Fibroblast of the aortic adventitia (primary cell): Measurements from ENCODE around the gene SIK3. TPM values are rescaled to one million over a fixed set of nuclear protein-coding genes. Genes with fewer than 3 reads are reported as not detected.

Source experiments
- DNase-seq: peaks from one replicate; pipeline ENCODE4 v3.0.0-alpha.2; 2010; ENCODE audit warnings: low read depth
- H3K4me3 ChIP-seq: 2 replicates; pipeline ENCODE4 v1.5.1; 2011; ENCODE audit warnings: low read depth, mild to moderate bottlenecking, control low read depth, low read length, moderate library complexity
- total RNA-seq: library from RNA; depleted of rRNA; stranded (reverse); fragments of >200 nt; gene quantifications from 2 replicates; pipeline ENCODE4 v1.2.3, GENCODE V29; 2012; ENCODE audit warnings: low replicate concordance
- TF ChIP-seq, protein P1 (sequence below): IDR thresholded peaks from 2 replicates; pipeline ENCODE4 v1.5.1; 2011; ENCODE audit warnings: mild to moderate bottlenecking, low read length, control low read depth, inconsistent platforms; ENCODE audit not compliant: insufficient read depth

The SIK3 gene
- total RNA-seq, 1 donor: 18.4 TPM

DNA sequence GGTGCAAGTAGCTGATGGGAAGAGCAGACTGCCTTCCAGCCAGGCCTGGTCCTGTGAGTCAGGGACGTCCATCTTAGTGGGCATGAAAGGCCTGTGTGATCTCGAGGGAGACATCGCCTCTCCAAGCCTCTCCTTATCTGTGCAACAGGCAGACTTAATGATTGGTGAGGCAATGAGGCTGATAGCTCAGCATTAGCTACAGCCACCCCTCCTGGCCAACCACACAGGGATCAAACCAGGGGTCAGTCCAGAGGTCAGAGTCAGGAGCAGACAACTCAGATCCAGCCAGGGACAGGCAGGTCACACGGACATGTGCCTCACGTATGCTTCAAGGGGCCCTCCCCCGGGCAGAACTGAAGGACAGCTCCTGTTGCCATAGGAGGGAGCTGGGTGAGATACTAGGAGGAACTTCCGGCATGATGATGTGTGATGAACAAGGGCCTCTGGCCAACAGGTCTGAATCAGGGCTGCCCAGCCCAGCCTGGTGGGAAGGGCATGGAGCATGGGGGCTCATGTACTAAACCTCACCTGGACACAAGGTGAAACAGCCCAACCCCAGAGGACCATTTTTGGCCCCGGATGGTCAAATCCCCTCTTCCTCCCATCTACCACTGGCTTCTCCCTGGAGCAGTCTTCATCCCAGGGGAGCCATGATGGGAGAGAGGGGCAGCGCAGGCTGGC is 271.3 kb downstream of the SIK3 start:
- TF ChIP-seq, protein P1, sequence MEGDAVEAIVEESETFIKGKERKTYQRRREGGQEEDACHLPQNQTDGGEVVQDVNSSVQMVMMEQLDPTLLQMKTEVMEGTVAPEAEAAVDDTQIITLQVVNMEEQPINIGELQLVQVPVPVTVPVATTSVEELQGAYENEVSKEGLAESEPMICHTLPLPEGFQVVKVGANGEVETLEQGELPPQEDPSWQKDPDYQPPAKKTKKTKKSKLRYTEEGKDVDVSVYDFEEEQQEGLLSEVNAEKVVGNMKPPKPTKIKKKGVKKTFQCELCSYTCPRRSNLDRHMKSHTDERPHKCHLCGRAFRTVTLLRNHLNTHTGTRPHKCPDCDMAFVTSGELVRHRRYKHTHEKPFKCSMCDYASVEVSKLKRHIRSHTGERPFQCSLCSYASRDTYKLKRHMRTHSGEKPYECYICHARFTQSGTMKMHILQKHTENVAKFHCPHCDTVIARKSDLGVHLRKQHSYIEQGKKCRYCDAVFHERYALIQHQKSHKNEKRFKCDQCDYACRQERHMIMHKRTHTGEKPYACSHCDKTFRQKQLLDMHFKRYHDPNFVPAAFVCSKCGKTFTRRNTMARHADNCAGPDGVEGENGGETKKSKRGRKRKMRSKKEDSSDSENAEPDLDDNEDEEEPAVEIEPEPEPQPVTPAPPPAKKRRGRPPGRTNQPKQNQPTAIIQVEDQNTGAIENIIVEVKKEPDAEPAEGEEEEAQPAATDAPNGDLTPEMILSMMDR: no peak
- DNase-seq: no peak
- H3K4me3 ChIP-seq: no peak overlapping the region

DNA sequence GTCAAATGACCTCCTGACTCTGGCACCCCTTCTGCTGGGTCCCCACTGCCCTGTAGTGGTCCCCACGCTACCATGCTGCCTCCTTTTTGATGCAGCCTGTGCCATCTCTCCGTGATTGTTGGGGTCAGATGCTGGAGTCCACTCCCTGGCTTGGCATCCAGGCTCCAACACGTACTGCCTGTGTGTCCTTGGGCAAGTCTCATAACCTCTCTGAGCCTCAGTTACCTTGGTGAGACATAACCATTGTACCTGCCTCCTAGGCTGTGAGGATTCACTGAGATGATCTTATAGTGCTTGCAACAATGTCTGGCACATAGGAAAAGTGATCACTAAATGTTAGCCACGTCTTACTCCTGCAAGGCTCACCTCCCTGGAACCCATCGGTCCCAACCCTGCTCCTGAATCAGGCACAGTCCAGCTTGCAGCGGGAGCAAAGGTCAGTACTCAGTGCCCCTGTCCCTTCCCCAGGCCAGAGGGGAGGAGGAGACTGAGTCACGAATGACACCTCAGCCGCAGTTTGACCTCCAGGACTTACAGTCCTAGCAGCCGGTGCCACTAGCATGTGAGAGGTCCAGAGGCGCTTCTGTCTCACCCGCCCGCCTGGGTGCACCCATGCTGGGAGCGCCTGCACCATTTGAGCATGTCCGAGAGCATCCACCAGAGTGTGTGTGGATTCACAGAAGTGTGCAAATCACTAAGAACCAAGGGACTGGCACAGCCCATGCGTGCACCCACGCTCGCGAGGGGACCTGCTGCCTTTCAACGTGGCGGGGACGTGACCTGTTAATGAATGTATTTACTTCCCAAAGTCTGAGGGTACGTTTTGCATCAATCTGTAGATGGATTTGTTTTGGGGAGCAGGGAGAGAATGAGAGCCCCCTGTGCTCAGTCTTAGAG is 272.1 kb downstream of the SIK3 start:
- TF ChIP-seq, protein P1: no peak
- H3K4me3 ChIP-seq: no peak overlapping the region
- DNase-seq: no peak

DNA sequence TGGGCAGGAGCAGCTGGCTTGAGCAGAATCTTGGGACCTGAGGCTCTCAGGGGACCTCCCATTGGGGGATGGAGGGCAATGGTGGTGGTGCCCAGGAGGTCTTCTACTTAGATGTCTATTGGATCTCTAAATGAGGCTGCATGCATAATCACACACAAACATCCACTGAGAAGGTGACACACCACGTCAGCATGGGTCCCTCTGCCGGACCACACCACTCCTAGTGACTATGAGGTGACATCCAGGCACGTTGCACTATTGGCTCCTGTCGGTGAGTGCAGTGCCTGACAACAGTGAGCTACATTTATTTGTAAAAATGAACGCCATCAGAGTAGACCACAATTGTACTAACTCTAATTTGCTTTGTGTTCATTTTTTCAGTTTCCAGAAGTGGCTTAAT is 272.8 kb downstream of the SIK3 start:
- DNase-seq: no peak
- H3K4me3 ChIP-seq: no peak overlapping the region
- TF ChIP-seq, protein P1: no peak

DNA sequence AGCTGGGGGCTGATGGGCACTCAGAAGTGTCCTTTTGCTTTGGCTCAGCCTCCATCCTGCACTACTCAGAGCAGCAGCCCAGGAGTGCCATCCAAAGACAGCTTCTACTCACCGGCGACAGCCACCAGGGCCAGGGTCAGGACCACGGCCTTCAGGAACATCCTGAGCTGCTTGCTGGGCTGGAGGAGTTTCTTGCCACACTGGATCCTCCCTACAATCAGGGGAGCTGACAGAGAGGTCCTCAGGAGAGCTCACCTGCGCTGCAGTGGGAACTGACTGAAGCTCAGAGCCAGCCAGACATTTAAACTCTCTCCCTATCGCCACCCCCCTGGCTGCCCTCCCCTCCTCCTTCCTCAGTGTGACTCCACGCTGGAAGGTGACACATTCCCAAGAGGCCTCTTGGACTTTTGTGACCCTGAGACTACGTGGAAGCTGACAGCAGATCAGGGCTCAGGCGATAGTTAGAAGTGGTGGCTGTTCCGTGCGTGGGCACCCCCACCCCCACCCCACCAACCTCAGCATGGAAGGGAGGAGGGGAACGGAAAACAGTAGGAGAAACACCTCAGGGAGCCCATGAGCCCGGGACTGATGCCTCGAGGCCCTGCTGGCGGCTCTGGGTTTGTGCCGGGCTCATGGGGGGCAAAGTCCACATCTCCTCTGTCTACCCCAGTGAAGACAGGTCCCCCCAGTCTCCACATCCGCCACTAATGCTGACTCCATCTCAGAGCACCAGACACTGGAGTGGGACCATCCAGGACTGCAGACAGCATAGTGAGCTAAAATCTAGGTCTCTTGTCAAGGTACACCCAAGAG is 275.0 kb downstream of the SIK3 start, which contains the start of gene APOA4:
Gene APOA4 (minus strand): TSS at position 274 of the 813 bp plus-strand sequence. CDS start 113 bp downstream, at position 161.
- H3K4me3 ChIP-seq: no peak within 1 kb of the TSS
- no peak for DNase-seq
- TF ChIP-seq, protein P1: no peak

DNA sequence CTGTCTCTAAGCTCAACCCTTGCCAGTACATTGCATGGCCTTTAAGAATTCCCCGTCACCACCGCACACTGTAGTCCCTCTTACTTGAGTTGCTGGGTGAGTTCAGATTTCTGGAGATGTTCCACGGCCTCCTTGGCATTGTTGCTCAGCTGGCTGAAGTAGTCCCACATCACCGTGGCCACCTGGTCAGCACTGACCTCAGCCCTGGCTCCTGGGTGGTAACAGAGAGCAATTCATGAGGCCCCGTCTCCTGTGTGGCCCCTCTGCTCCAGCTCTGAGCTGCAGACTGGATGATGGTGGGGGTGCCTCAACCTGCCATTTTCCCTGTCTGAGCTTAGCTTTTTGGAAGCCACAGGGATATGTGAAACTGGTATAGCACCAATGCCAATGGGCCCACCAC is 275.7 kb downstream of the SIK3 start:
- no peak for DNase-seq
- TF ChIP-seq, protein P1: no peak
- H3K4me3 ChIP-seq: no peak overlapping the region
